ENCODE data around the gene SEMA5A.

The SEMA5A gene

GRCh38 chr5:9045946-9046345 lies 499.9 kb downstream of the SEMA5A start:
- no peak for DNase-seq

GRCh38 chr5:9042241-9042640 lies 503.6 kb downstream of the SEMA5A start:
- no peak for DNase-seq

GRCh38 chr5:9040475-9040874 lies 505.4 kb downstream of the SEMA5A start:
- DNase-seq = no peak

GRCh38 chr5:9037048-9037447 lies 508.8 kb downstream of the SEMA5A start:
- DNase-seq = no peak

- DNase-seq = no peak
Measured at GRCh38 chr5:9035346-9035745, 510.5 kb downstream of the SEMA5A start.

- no peak for DNase-seq
Measured at GRCh38 chr5:9034649-9035048, 511.2 kb downstream of the SEMA5A start.

GRCh38 chr5:9033524-9033923 lies 512.4 kb downstream of the SEMA5A start:
- no peak for DNase-seq

- DNase-seq = no peak
Measured at GRCh38 chr5:9025942-9026341, 519.9 kb downstream of the SEMA5A start.

- no peak for DNase-seq
Measured at GRCh38 chr5:9020996-9021395, 524.9 kb downstream of the SEMA5A start.

GRCh38 chr5:9015937-9016270 lies 530.0 kb downstream of the SEMA5A start:
- no peak for DNase-seq

GRCh38 chr5:9015260-9015936 lies 530.5 kb downstream of the SEMA5A start:
- DNase-seq = no peak

GRCh38 chr5:9013147-9013546 lies 532.7 kb downstream of the SEMA5A start:
- no peak for DNase-seq

- DNase-seq = no peak
Measured at GRCh38 chr5:9009931-9010651, 535.8 kb downstream of the SEMA5A start.

- no peak for DNase-seq
Measured at GRCh38 chr5:8997542-8998070, 548.3 kb downstream of the SEMA5A start.

- no peak for DNase-seq
Measured at GRCh38 chr5:8993031-8993430, 552.8 kb downstream of the SEMA5A start.
